Upper lobe of left lung (tissue), 4 donors: ENCODE data around the gene RRP36.

ENCODE experiments used
- CTCF ChIP-seq, 6 experiments: fragments of 450-650 bp in 4 of 6; fragments of 200-600 bp in 2 of 6; sonication (generic) in 2 of 6; IDR thresholded peaks; one replicate each; pipeline ENCODE4 v1.5.1; 2016 to 2019; ENCODE audit warnings: antibody characterized with exemption in 6 of 6
- POLR2A ChIP-seq, 4 donors: fragments of 450-650 bp; IDR thresholded peaks; one replicate each; pipeline ENCODE4 v1.5.1; 2016 to 2017; ENCODE audit warnings: antibody characterized with exemption in 4 of 4, mild to moderate bottlenecking in 2 of 4

- TF ChIP-seq POLR2A (IDR thresholded peaks at IDR 0.05) (no peak), CTCF (IDR thresholded peaks at IDR 0.05) (no peak)
These were observed 26.6 kb downstream of the RRP36 start for GRCh38 chr6:43047998-43048397.
